B cell (primary cell): ENCODE data around the gene FBLIM1. TPM values are rescaled to one million over a fixed set of nuclear protein-coding genes. Genes with fewer than 3 reads are reported as not detected.

Experiments used
- ATAC-seq: fragments of 200-7000 bp; cut with Tn5 transposase; one replicate; pipeline ENCODE4 v1.10.0; 2021; ENCODE audit warnings: low read depth, mild to moderate bottlenecking, moderate number of reproducible peaks, moderate library complexity
- CTCF ChIA-PET: fragments of 350-600 bp; sonication (Branson Sonifier 250); formaldehyde crosslinking; loops from one replicate; lab custom pipeline; 2021; ENCODE audit warnings: antibody characterized with exemption, inconsistent platforms; lab: Charles Lee
- POLR2A ChIA-PET: fragments of 350-600 bp; sonication (Branson Sonifier 250); formaldehyde crosslinking; loops from one replicate; lab custom pipeline; 2021; ENCODE audit warnings: antibody characterized with exemption; lab: Charles Lee
- DNase-seq: peaks from one replicate; pipeline ENCODE4 v3.0.0; 2013
- H2AFZ ChIP-seq: 2 replicates; pipeline ENCODE4 v1.6.1; 2012; ENCODE audit warnings: mild to moderate bottlenecking, low read depth, low read length; ENCODE audit not compliant: insufficient read depth, poor library complexity, severe bottlenecking
- H3K27ac ChIP-seq, 2 donors: 1 replicate in 1 of 2; 2 replicates in 1 of 2; pipeline ENCODE4 v1.5.1; 2012 to 2013; ENCODE audit warnings: low read length in 2 of 2, mild to moderate bottlenecking in 2 of 2, moderate library complexity in 1 of 2
- H3K27me3 ChIP-seq, 4 experiments: fragments of 200-600 bp in 1 of 4; sonication (generic) in 1 of 4; replicated peaks in 1 of 4; 1 replicate in 2 of 4; 2 replicates in 2 of 4; pipeline versions ENCODE4 v1.6.1 to v1.7.0; 2013 to 2016; ENCODE audit warnings: low read length in 3 of 4, mild to moderate bottlenecking in 2 of 4, mixed read lengths in 1 of 4, moderate library complexity in 1 of 4; ENCODE audit not compliant: insufficient read depth in 4 of 4, control insufficient read depth in 3 of 4; ENCODE audit errors: control extremely low read depth in 1 of 4
- H3K36me3 ChIP-seq, 2 experiments: replicated peaks in 1 of 2; 1 replicate in 1 of 2; 2 replicates in 1 of 2; pipeline versions ENCODE4 v1.6.1 to v1.7.1; 2013; ENCODE audit warnings: low read length in 1 of 2; ENCODE audit not compliant: insufficient read depth in 2 of 2, control insufficient read depth in 1 of 2; ENCODE audit errors: control extremely low read depth in 1 of 2, extremely low read depth in 1 of 2
- H3K4me1 ChIP-seq, 2 donors: fragments of 200-600 bp in 1 of 2; sonication (generic) in 1 of 2; 1 replicate in 1 of 2; 2 replicates in 1 of 2; pipeline versions ENCODE4 v1.5.1 to v1.6.1; 2013 to 2017; ENCODE audit warnings: low read length in 2 of 2; ENCODE audit not compliant: control insufficient read depth in 2 of 2, insufficient read depth in 2 of 2
- H3K4me2 ChIP-seq: replicated peaks from 2 replicates; pipeline ENCODE3; 2012; ENCODE audit warnings: mild to moderate bottlenecking, low read depth, low read length; ENCODE audit not compliant: poor library complexity, severe bottlenecking
- H3K4me3 ChIP-seq, 5 experiments: fragments of 200-600 bp in 1 of 5; sonication (generic) in 1 of 5; 1 replicate in 3 of 5; 2 replicates in 2 of 5; pipeline versions ENCODE4 v1.5.1 to v1.7.0; 2011 to 2016; ENCODE audit warnings: low read length in 4 of 5, mild to moderate bottlenecking in 4 of 5, low read depth in 2 of 5, control low read depth in 1 of 5, moderate library complexity in 1 of 5; ENCODE audit not compliant: insufficient read depth in 1 of 5; ENCODE audit errors: control extremely low read depth in 1 of 5, extremely low read depth in 1 of 5
- H3K79me2 ChIP-seq: fragments of 200-600 bp; sonication (generic); one replicate; pipeline ENCODE4 v1.6.0; 2016; ENCODE audit warnings: low read length; ENCODE audit not compliant: control insufficient read depth, insufficient read depth
- H3K9ac ChIP-seq: fragments of 200-600 bp; sonication (generic); 2 replicates; pipeline ENCODE4 v1.6.1; 2017; ENCODE audit warnings: mild to moderate bottlenecking, low read length, moderate library complexity
- H3K9me3 ChIP-seq, 3 donors: one replicate each; pipeline versions ENCODE4 v1.6.1 to v1.7.1; 2013; ENCODE audit warnings: low read length in 2 of 3; ENCODE audit not compliant: control insufficient read depth in 2 of 3, insufficient read depth in 1 of 3; ENCODE audit errors: control extremely low read depth in 1 of 3
- H4K20me1 ChIP-seq: 2 replicates; pipeline ENCODE4 v1.6.0; 2012; ENCODE audit warnings: mild to moderate bottlenecking, low read length; ENCODE audit not compliant: insufficient read depth, control insufficient read depth, poor library complexity, severe bottlenecking
- H3K27ac Mint-ChIP-seq: one replicate; pipeline ENCODE4 v1.8.0; 2021; ENCODE audit warnings: mixed read lengths
- H3K27me3 Mint-ChIP-seq: one replicate; pipeline ENCODE4 v1.8.0; 2021; ENCODE audit warnings: mixed read lengths
- H3K4me1 Mint-ChIP-seq: one replicate; pipeline ENCODE4 v1.8.0; 2021; ENCODE audit warnings: mixed read lengths
- H3K4me3 Mint-ChIP-seq: one replicate; pipeline ENCODE4 v1.8.0; 2021; ENCODE audit warnings: mixed read lengths
- H3K9me3 Mint-ChIP-seq: one replicate; pipeline ENCODE4 v1.8.0; 2022; ENCODE audit warnings: mixed read lengths; ENCODE audit not compliant: insufficient read depth
- EZH2 ChIP-seq: IDR thresholded peaks from 2 replicates; pipeline ENCODE4 v1.6.1; 2012; ENCODE audit warnings: borderline replicate concordance, low read depth, mild to moderate bottlenecking, moderate library complexity, low read length; ENCODE audit not compliant: insufficient read depth, poor library complexity, severe bottlenecking
- WGBS: methylation state at CpG from one replicate; pipeline ENCODE4 v1.1.5; 2013; ENCODE audit warnings: missing lambda C conversion rate; ENCODE audit not compliant: insufficient coverage; 5-methylcytosine and 5-hydroxymethylcytosine counted together
- intact Hi-C: fragments of 100-400 bp; cut with micrococcal nuclease; formaldehyde crosslinking; loops from one replicate; pipeline ENCODE4 v1.10.0; 2022
- polyA plus RNA-seq: library from polyadenylated mRNA; depleted of rRNA; stranded (reverse); fragments of >200 nt; gene quantifications from 2 replicates; pipeline ENCODE4 v1.2.3, GENCODE V29; 2012
- total RNA-seq, 2 donors: library from RNA; stranded (reverse); fragments of 120-200 nt in 1 of 2; gene quantifications; 1 replicate in 1 of 2; 2 replicates in 1 of 2; pipeline versions ENCODE4 v1.2.3 to v1.2.4, GENCODE V29; 2013 to 2022
- TF ChIP-seq, protein P1 (sequence below): fragments of 200-600 bp; IDR thresholded peaks from one replicate; pipeline ENCODE4 v1.8.0; 2022; ENCODE audit warnings: antibody characterized with exemption, mild to moderate bottlenecking

FBLIM1 gene
- total and polyA plus RNA-seq, 2 donors (not counting 1 experiment from before 2014, with no cell fraction given), result not detected

DNA sequence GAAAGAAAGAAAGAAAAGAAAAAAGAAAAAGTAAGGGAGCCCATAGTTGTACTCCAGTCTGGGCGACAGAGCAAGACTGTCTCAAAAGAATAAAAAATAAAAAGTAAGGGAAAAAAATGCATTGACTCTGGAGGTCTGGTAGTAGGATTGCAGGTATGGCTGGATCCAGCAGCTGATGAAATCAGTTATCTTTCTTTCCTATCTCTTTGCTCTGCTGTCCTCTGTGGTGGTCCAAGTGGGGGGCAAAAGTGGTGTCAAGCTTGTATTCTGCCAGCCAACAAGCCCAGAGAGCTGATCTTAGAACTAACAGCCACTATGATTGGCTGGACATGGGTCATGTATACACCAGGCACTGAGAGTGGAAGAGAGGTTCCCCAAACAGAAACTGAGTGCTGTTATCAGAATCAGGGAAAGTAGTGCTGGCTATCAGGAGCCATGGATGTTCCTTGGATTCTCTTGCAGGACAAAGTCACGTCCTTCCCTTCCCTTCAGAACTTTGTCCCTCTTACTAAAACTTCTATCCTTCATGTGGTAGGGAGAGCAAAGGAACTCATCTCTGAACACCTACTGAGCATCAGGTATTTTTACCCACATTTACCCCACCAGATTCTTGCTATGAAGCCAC lies 3.5 kb upstream of the FBLIM1 start:
- Histone ChIP-seq H3K36me3 (no peaks in the 10 kb centered on the region), H4K20me1 (no peaks in the 10 kb centered on the region), H3K4me2 (no peak overlapping the region), H3K79me2 (no peaks in the 10 kb centered on the region), H3K9ac (no peak overlapping the region), H3K4me1 (peaks cover 20 to 25% of the 10 kb centered on the region in 2 donors), H3K9me3 (peaks cover 0 to 10% (median 0%) of the 10 kb centered on the region in 3 donors), H3K27ac (no peak overlapping the region), H3K27me3 (peaks cover 0 to 42% (median 26%) of the 10 kb centered on the region in 4 experiments), H3K4me3 (no peak overlapping the region), H2AFZ (no peak overlapping the region)
- TF ChIP-seq EZH2, result no peak
- TF ChIP-seq, protein P1, sequence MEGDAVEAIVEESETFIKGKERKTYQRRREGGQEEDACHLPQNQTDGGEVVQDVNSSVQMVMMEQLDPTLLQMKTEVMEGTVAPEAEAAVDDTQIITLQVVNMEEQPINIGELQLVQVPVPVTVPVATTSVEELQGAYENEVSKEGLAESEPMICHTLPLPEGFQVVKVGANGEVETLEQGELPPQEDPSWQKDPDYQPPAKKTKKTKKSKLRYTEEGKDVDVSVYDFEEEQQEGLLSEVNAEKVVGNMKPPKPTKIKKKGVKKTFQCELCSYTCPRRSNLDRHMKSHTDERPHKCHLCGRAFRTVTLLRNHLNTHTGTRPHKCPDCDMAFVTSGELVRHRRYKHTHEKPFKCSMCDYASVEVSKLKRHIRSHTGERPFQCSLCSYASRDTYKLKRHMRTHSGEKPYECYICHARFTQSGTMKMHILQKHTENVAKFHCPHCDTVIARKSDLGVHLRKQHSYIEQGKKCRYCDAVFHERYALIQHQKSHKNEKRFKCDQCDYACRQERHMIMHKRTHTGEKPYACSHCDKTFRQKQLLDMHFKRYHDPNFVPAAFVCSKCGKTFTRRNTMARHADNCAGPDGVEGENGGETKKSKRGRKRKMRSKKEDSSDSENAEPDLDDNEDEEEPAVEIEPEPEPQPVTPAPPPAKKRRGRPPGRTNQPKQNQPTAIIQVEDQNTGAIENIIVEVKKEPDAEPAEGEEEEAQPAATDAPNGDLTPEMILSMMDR, result no peak
- WGBS, result no CpG with 5 or more reads among the region's 2 CpGs
- Mint-ChIP-seq H3K4me1 (peaks cover 24% of the 10 kb centered on the region), H3K9me3 (no peaks in the 10 kb centered on the region), H3K4me3 (no peak overlapping the region), H3K27me3 (peaks cover 36% of the 10 kb centered on the region), H3K27ac (no peak overlapping the region)
- DNase-seq (peak; percentile 8), ATAC-seq (no peak)
- CTCF ChIA-PET, result interaction anchor here (0.6 kb wide), 1 partner anchor 160 kb away, joined by 4 read pairs; no protein-coding TSS in a partner anchor
- POLR2A ChIA-PET, result no interaction called here
- intact Hi-C loops, result no loop called here

DNA sequence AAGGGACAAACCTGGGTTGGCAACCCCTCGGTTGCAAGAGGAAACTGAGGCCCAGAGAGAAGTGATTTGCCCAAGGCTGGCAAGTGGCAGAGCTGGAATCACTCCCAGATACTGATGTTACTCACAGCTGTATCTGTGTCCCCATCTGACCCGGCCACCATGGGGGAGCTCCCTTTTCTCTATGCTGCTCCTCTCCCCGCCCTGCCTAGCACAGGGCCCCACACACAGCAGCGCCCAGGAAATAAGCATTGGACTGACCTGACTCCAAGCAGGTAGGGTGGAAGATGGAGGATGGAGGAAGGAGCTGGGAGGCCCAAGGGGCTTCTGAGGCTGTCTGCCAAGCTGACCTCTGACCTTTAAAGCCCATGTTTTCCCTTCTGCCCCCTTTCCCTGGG lies 3.0 kb upstream of the FBLIM1 start:
- no peak for ATAC-seq
- peaks cover 0 to 47% (median 27%) of the 10 kb centered on the region in 4 experiments for H3K27me3 ChIP-seq
- H3K27ac ChIP-seq, result no peak overlapping the region
- 75% methylated on average over 2 of the region's 4 CpGs for WGBS
- peaks cover 0 to 10% (median 0%) of the 10 kb centered on the region in 3 donors for H3K9me3 ChIP-seq
- H3K36me3 ChIP-seq, result no peaks in the 10 kb centered on the region
- CTCF ChIA-PET, result interaction anchor here (0.6 kb wide), 1 partner anchor 161 kb away, joined by 4 read pairs; no protein-coding TSS in a partner anchor
- H3K9ac ChIP-seq, result no peak overlapping the region
- H3K27me3 Mint-ChIP-seq, result peaks cover 37% of the 10 kb centered on the region
- no peak overlapping the region for H3K27ac Mint-ChIP-seq
- peak; percentile 12 for DNase-seq
- no peak overlapping the region for H2AFZ ChIP-seq
- no peaks in the 10 kb centered on the region for H3K9me3 Mint-ChIP-seq
- H3K79me2 ChIP-seq, result no peaks in the 10 kb centered on the region
- H3K4me3 Mint-ChIP-seq, result no peak overlapping the region
- H4K20me1 ChIP-seq, result no peaks in the 10 kb centered on the region
- no peak overlapping the region for H3K4me2 ChIP-seq
- no peak for TF ChIP-seq EZH2
- TF ChIP-seq, protein P1, result no peak
- intact Hi-C loops, result no loop called here
- H3K4me1 ChIP-seq, result peaks cover 20 to 25% of the 10 kb centered on the region in 2 donors
- POLR2A ChIA-PET, result no interaction called here
- peaks cover 24% of the 10 kb centered on the region for H3K4me1 Mint-ChIP-seq
- no peak overlapping the region for H3K4me3 ChIP-seq
